Suprapubic skin (tissue), 4 donors: ENCODE measurements around the gene THRAP3. TPM values are rescaled to one million over a fixed set of nuclear protein-coding genes. Genes with fewer than 3 reads are reported as not detected.

Source experiments
- DNase-seq, 2 donors: peaks; one replicate each; pipeline ENCODE4 v3.0.0-alpha.2; 2019; ENCODE audit warnings: low spot score in 2 of 2
- H3K27ac ChIP-seq: fragments of 200-600 bp; sonication (generic); one replicate; pipeline ENCODE4 v1.5.1; 2019
- H3K27me3 ChIP-seq: fragments of 200-600 bp; sonication (generic); one replicate; pipeline ENCODE4 v1.5.1; 2019
- H3K36me3 ChIP-seq: fragments of 200-600 bp; sonication (generic); one replicate; pipeline ENCODE4 v1.5.1; 2019
- H3K4me1 ChIP-seq: fragments of 200-600 bp; sonication (generic); one replicate; pipeline ENCODE4 v1.5.1; 2019
- H3K4me3 ChIP-seq: fragments of 200-600 bp; sonication (generic); one replicate; pipeline ENCODE4 v1.5.1; 2019; ENCODE audit warnings: mild to moderate bottlenecking
- H3K9me3 ChIP-seq: fragments of 200-600 bp; sonication (generic); one replicate; pipeline ENCODE4 v1.5.1; 2019
- CTCF ChIP-seq, 2 donors: fragments of 200-600 bp in 1 of 2; fragments of 450-650 bp in 1 of 2; sonication (generic) in 1 of 2; IDR thresholded peaks; one replicate each; pipeline ENCODE4 v1.5.1; 2016 to 2019; ENCODE audit warnings: antibody characterized with exemption in 2 of 2, mild to moderate bottlenecking in 1 of 2, moderate library complexity in 1 of 2
- EP300 ChIP-seq: sonication (generic); formaldehyde crosslinking; IDR thresholded peaks from one replicate; pipeline ENCODE4 v1.6.1; 2017; ENCODE audit warnings: antibody characterized with exemption
- POLR2A ChIP-seq, 2 donors: fragments of 450-650 bp; IDR thresholded peaks; one replicate each; pipeline ENCODE4 v1.6.1; 2017; ENCODE audit warnings: antibody characterized with exemption in 2 of 2, mild to moderate bottlenecking in 2 of 2, moderate library complexity in 2 of 2
- POLR2AphosphoS5 ChIP-seq, 3 donors: sonication (generic); formaldehyde crosslinking; IDR thresholded peaks; one replicate each; pipeline ENCODE4 v1.6.1; 2017; ENCODE audit warnings: antibody characterized with exemption in 3 of 3
- WGBS: methylation state at CpG from one replicate; pipeline ENCODE4 v1.1.5; 2018; 5-methylcytosine and 5-hydroxymethylcytosine counted together
- total RNA-seq, 4 donors: library from RNA; depleted of rRNA; stranded (reverse); fragments of >200 nt; gene quantifications; one replicate each; pipeline ENCODE4 v1.1.0, GENCODE V29; 2016

THRAP3 gene
- total RNA-seq = 10 to 100 TPM; 73.3 to 93.3 (median 78.2) TPM

DNA sequence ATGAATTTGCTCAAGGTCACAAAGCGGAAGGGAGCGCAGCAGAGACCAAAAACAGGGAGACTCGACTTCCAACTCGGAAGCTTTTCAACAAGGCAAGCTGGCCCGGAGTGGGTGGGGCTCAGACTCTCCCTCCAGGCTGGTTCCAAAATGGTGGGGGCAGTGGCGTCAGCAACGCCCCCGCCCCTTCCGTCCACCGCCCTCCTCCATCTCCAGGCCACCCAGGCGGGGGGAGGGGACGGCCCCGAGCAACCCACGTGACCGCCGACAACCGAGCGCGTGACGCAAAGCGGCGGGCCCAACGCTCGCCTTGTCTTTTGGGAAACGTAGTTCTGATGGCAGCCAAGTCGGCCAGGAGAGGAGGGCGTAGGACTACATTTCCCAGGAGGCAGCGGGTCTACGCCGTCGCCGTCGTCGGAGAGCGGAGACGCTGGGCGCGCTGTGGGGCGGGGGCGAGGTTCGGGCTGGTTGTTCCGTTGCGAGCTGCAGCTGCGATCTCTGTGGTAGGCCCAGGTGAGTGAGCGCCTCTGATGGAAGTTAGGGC, at the start of gene THRAP3:
THRAP3 (plus strand) TSS at position 448 of the 541 bp plus-strand sequence. CDS start 58,121 bp downstream, outside the sequence.
- TF ChIP-seq POLR2AphosphoS5 (IDR thresholded peaks at IDR 0.05) (peak; percentile 29 to 99 (median 66)), CTCF (IDR thresholded peaks at IDR 0.05) (no peak), POLR2A (IDR thresholded peaks at IDR 0.05) (peak; percentile 91 to 96), EP300 (peak; percentile 53)
- Histone ChIP-seq H3K36me3 (no peaks in the 10 kb centered on the region), H3K27ac (peak within 1 kb of the TSS; percentile 98), H3K27me3 (no peaks in the 10 kb centered on the region), H3K4me3 (peak within 1 kb of the TSS; percentile 69), H3K9me3 (no peaks in the 10 kb centered on the region), H3K4me1 (peaks cover 40% of the 10 kb centered on the region)
- 0% methylated on average over 38 of the region's 45 CpGs for WGBS
- peak; percentile 100 for DNase-seq

DNA sequence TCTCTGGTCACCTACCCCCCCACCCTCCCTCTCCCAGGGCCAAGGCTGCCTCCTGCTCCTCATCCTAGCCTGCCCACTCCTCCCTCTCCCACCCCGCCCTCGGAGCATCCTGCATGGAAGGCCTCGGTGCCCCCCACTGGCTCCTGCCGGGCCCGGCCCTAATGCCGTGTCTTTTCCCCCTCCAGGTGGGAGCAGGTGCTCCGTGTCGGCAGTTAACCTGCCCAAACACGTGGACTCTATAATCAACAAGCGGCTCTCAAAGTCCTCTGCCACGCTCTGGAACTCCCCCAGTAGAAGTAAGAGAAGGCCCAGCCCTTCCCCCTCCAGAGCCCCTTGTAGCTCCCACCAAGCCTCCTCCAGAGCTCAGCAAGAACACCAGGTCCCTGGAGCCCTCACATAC, 49.5 kb upstream of the THRAP3 start:
- H3K27me3 ChIP-seq = no peaks in the 10 kb centered on the region
- H3K9me3 ChIP-seq = no peaks in the 10 kb centered on the region
- no peak for TF ChIP-seq EP300
- TF ChIP-seq CTCF (IDR thresholded peaks at IDR 0.05) = no peak
- no peak overlapping the region for H3K27ac ChIP-seq
- DNase-seq = no peak
- H3K4me1 ChIP-seq = peaks cover 28% of the 10 kb centered on the region
- no peak overlapping the region for H3K4me3 ChIP-seq
- 62% methylated on average over 9 of the region's 11 CpGs for WGBS
- peaks cover 89% of the 10 kb centered on the region for H3K36me3 ChIP-seq

GRCh38 chr1:36175137-36176095, 48.8 kb upstream of the THRAP3 start:
- H3K27me3 ChIP-seq = no peaks in the 10 kb centered on the region
- H3K9me3 ChIP-seq = no peaks in the 10 kb centered on the region
- TF ChIP-seq POLR2AphosphoS5 (IDR thresholded peaks at IDR 0.05) (no peak), EP300 (no peak), POLR2A (IDR thresholded peaks at IDR 0.05) (no peak), CTCF (IDR thresholded peaks at IDR 0.05) (no peak)
- H3K27ac ChIP-seq = no peak overlapping the region
- 92% methylated on average over 6 of the region's 11 CpGs for WGBS
- H3K4me3 ChIP-seq = no peak overlapping the region
- DNase-seq = no peak
- H3K4me1 ChIP-seq = peaks cover 24% of the 10 kb centered on the region
- peaks cover 96% of the 10 kb centered on the region for H3K36me3 ChIP-seq

GRCh38 chr1:36176106-36176949, 47.9 kb upstream of the THRAP3 start:
- DNase-seq = no peak
- TF ChIP-seq POLR2AphosphoS5 (IDR thresholded peaks at IDR 0.05) (no peak), EP300 (no peak), POLR2A (IDR thresholded peaks at IDR 0.05) (no peak), CTCF (IDR thresholded peaks at IDR 0.05) (no peak)
- H3K4me1 ChIP-seq = peaks cover 17% of the 10 kb centered on the region

More at GRCh38 chr1:36176106-36176949, 47.9 kb upstream of the THRAP3 start:
- H3K27me3 ChIP-seq = no peaks in the 10 kb centered on the region
- 93% methylated on average over 34 of the region's 76 CpGs for WGBS
- peaks cover 99% of the 10 kb centered on the region for H3K36me3 ChIP-seq
- H3K27ac ChIP-seq = no peak overlapping the region
- no peaks in the 10 kb centered on the region for H3K9me3 ChIP-seq
- H3K4me3 ChIP-seq = no peak overlapping the region
